Right kidney (tissue), 9 donors: ENCODE results near the gene TM4SF18.
"Not testable (repeated sequence)": the region's sequence is repeated elsewhere in the genome, so short reads cannot be mapped to it uniquely, and the experiment has no call there.

Experiments used
- DNase-seq: peaks from one replicate; pipeline ENCODE4 v3.0.0-alpha.2; 2016
- long read RNA-seq, 8 donors: transcript quantifications; one replicate each; lab custom pipeline, GENCODE V29; 2026

Gene TM4SF18
- long read RNA-seq, donor 1, transcript TM4SF18-201 (6 exons, 3,852 nt) = major isoform, 11 of 13 reads
- long read RNA-seq, donor 1, partial matches to known transcripts = 0 of 13 reads
- long read RNA-seq, donor 1, other reads (novel, unspliced or antisense) = 0 of 13 reads
- long read RNA-seq, donor 2, partial matches to known transcripts = 0 of 5 reads
- long read RNA-seq, donor 2, other reads (novel, unspliced or antisense) = 0 of 5 reads
- long read RNA-seq, donor 3, transcript TM4SF18-201 (6 exons, 3,852 nt) = major isoform, 5 of 7 reads
- long read RNA-seq, donor 3, partial matches to known transcripts = 0 of 7 reads
- long read RNA-seq, donor 3, other reads (novel, unspliced or antisense) = 0 of 7 reads
- long read RNA-seq, donor 4, transcript TM4SF18-201 (6 exons, 3,852 nt) = major isoform, 10 of 12 reads
- long read RNA-seq, donor 4, partial matches to known transcripts = 0 of 12 reads
- long read RNA-seq, donor 4, other reads (novel, unspliced or antisense) = 0 of 12 reads
- long read RNA-seq, donor 5, transcript TM4SF18-201 (6 exons, 3,852 nt) = major isoform, 9 of 11 reads
- long read RNA-seq, donor 5, partial matches to known transcripts = 0 of 11 reads
- long read RNA-seq, donor 5, other reads (novel, unspliced or antisense) = 0 of 11 reads
- long read RNA-seq, donor 6, transcript TM4SF18-201 (6 exons, 3,852 nt) = major isoform, 7 of 21 reads
- long read RNA-seq, donor 6, partial matches to known transcripts = 13 of 21 reads
- long read RNA-seq, donor 6, other reads (novel, unspliced or antisense) = 0 of 21 reads
- long read RNA-seq, donor 7, transcript TM4SF18-201 (6 exons, 3,852 nt) = major isoform, 7 of 8 reads
- long read RNA-seq, donor 7, partial matches to known transcripts = 0 of 8 reads
- long read RNA-seq, donor 7, other reads (novel, unspliced or antisense) = 0 of 8 reads
- long read RNA-seq, donor 8, transcript TM4SF18-201 (6 exons, 3,852 nt) = major isoform, 6 of 7 reads
- long read RNA-seq, donor 8, partial matches to known transcripts = 0 of 7 reads
- long read RNA-seq, donor 8, other reads (novel, unspliced or antisense) = 0 of 7 reads

- DNase-seq = no peak
Measured at GRCh38 chr3:149333176-149333859, at the start of gene TM4SF18. Gene TM4SF18 (minus strand): TSS chr3:149333636. CDS start chr3:149333382, 254 bp downstream.

GRCh38 chr3:149382518-149382917 lies 49.1 kb upstream of the TM4SF18 start:
- DNase-seq = no peak

- DNase-seq = no peak
Measured at GRCh38 chr3:149382101-149382467, 48.6 kb upstream of the TM4SF18 start.

GRCh38 chr3:149381173-149382100 lies 48.0 kb upstream of the TM4SF18 start:
- DNase-seq = no peak

- not testable (repeated sequence) for DNase-seq
Measured at GRCh38 chr3:149380220-149380619, 46.8 kb upstream of the TM4SF18 start.

GRCh38 chr3:149378478-149379309 lies 45.3 kb upstream of the TM4SF18 start:
- DNase-seq = no peak

- DNase-seq = peak; percentile 46
Measured at GRCh38 chr3:149377408-149378364, 44.2 kb upstream of the TM4SF18 start, which contains the start of gene TM4SF1. Gene TM4SF1 (minus strand): TSS chr3:149377649. CDS start chr3:149377547, 102 bp downstream.

GRCh38 chr3:149376718-149377407 lies 43.4 kb upstream of the TM4SF18 start:
- no peak for DNase-seq

GRCh38 chr3:149375501-149376196 lies 42.2 kb upstream of the TM4SF18 start:
- no peak for DNase-seq

GRCh38 chr3:149374793-149375500 lies 41.5 kb upstream of the TM4SF18 start:
- no peak for DNase-seq

- DNase-seq = no peak
Measured at GRCh38 chr3:149374391-149374790, 41.0 kb upstream of the TM4SF18 start.

- DNase-seq = no peak
Measured at GRCh38 chr3:149373235-149374125, 40.0 kb upstream of the TM4SF18 start.

- DNase-seq = no peak
Measured at GRCh38 chr3:149371723-149372114, 38.3 kb upstream of the TM4SF18 start.

GRCh38 chr3:149371001-149371722 lies 37.7 kb upstream of the TM4SF18 start:
- DNase-seq = no peak
